ENCODE results near the gene ZNF608. TPM values are rescaled to one million over a fixed set of nuclear protein-coding genes. Genes with fewer than 3 reads are reported as not detected.

ZNF608 gene
- total RNA-seq, 1 donor from 2014 or later = 95.6 TPM

DNA sequence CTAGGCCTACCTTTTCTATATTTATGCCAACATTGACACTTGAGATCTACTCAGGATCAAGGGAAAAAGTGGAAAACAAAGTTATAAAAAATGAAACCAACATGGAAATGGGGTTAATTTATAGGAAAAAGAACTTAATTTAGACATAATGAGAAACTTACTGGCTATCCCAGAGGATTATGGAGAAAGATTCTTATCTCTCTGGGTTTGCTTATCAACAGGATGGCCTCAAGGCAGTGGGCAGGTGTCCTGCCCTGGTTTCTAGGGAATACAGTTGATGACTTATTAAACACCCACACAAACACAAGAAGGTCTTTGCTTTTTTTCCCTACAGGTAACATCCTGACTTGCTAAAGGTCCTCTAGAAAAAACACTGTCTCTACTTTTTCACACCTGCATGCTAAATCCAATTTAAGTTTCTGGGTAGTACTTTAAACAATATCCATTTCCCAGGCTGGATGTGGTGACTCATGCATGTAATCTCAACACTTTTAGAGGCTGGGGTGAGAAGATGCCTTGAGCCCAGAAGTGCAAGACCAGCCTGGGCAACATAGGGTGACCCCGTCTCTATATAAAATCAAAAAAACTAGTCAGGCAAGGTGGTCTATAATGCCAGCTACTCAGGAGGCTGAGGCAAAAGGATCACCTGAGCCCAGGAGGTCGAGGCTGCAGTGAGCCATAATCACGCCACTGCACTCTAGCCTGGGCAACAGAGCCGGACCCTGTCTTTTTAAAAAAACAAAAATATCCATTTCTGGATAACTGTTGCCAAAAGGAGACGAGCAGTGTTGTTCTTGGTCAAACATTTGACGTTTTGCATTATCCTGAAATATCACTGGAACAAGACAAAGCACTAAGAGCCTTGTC is 6.6 kb upstream of the ZNF608 start:
- no peak for DNase-seq

DNA sequence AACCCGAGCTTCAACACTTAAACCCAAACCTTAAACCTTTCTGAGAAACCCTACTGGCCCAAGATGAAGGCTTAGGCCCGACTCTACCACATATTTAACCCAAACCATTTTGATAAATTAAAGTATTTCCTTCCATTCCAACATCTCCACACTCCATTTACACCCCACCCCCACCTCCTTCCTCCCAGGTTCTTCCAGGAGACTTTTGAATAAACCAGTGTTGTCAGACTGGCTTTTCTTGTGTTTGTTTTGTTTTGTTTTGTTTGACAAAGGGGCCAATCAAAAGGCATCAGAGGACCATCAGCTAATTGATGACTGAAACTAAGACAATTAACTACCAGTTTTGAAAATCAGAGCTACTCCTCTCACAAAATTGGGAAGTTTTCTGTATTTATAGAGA is 4.6 kb upstream of the ZNF608 start:
- DNase-seq = no peak

- peak; percentile 80 for DNase-seq
Observed at GRCh38 chr5:124748687-124749594, 2.5 kb upstream of the ZNF608 start.

DNA sequence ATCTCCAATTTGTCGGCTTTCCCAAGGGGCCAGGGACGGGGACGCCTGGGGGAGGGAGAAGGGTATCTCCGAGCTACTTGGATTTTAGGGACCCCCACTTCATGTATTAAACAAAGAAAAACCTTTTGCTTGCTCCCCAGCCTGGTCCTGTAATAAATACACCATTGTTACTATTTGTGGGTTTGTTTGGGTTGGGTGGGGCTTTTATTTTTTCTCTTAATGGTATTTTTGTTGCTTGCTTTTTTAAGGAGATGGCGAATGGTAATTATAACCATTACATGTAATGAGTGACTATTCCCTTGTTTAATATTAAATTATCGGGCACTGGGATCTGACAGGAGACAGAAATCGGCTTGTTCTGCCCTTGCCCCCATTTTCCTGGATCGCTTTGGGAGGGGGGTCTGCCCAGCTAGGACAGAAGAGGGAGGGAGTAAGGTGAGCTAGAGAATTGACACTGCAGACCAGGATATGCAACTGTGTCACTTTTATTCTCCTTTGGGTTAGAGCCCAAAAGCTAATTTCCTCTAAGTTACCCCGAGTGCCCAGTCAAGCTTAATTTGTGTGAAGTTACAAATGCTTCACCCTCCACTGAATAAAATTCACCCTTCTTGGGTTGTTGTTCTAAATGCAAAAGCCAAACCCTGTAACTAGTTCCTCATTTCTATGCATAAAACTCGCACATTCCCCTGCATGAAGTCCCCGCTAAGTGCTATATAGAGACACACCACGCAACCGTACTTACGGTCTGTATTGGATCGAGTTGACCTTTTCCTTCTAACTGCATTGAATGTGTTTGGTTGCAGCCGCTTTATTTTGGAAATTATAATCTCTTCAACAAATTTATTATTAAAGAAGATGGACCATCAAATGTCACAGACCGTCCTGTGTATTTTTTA is 1.6 kb upstream of the ZNF608 start:
- DNase-seq = no peak

GRCh38 chr5:124746916-124747790 is 714 bp upstream of the ZNF608 start:
- DNase-seq = peak; percentile 54

DNA sequence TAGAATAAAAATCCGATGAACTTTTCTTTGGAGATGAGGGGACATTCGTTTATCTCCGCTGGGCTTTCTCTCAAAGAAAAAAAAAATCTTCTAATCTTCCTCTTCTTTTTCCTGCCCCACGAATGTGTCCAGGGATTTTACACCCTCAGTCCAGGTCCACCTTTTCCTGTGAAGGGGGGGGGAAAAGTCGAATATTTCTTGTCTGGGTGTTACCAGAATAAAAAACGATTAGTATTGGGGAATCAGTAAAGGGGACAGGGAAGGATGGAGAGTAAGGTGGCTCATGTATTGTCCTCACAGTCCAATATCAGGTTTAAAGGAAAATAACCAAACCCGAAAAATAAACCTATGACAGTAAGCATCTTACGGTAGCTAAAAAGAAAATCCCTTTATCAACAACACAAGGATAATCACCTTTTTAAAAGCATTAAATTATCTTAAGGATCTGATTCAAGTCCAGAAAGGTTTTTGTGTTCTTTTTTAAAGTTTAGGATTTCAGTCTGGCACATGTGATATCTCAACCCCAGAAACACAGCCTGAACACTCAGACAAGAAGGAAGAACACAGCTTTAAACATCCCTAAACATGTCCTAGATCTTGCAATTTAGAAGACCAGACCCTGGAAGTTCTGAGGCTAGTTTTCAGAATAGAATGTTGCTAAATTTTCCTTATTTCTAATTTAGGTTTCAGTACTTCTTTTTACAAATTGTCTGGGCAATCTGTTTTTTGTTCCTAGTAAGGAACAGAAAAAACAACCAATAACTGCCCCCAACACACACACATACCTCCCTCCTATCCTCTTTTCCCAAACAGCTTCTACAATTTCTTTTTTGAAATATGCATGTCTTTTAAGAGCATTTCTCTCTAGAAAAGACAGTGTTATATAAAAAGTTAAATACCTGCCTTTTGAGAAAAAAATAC is 1.2 kb downstream of the ZNF608 start:
- DNase-seq = no peak

DNA sequence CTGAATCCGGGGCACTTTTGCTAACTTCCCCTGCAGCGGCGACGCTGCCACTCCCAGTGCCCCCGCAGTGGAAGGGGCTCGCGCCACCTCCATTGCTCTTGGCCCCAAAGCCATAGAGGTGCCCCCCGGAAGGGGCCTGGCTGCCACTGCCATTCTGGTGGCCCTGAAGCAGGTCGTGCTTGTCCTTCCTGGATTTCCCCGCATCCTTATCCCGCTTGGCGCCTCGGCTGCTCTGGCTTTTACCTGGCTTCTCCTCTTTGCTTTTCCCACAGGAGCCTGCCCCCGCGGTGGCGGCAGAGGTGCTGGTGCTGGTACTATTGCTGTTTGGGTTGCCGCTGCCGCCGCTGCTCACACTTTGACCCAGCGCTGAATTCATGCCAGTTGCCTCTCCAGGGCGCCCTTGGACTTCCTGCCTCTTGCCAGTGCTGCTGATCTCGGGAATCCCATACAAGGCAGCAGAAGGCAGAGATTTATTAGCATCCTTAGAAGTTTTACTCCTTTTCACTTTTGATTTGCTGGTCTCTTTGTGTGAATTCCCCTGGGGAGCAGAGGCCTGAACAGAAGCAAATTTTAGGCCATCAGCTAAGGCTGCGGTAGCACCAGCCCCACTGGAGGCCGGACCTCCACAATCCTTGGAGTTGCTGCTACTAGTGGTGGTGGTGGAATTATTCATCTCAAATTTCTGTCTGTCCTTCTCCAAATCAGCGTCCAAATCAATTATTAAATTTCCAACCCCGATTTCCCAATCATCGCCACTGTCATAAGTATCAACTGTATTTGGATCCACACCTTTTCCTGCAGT is 2.1 kb downstream of the ZNF608 start:
- DNase-seq = peak; percentile 71

GRCh38 chr5:124743602-124744169 is 2.8 kb downstream of the ZNF608 start:
- DNase-seq = no peak

DNA sequence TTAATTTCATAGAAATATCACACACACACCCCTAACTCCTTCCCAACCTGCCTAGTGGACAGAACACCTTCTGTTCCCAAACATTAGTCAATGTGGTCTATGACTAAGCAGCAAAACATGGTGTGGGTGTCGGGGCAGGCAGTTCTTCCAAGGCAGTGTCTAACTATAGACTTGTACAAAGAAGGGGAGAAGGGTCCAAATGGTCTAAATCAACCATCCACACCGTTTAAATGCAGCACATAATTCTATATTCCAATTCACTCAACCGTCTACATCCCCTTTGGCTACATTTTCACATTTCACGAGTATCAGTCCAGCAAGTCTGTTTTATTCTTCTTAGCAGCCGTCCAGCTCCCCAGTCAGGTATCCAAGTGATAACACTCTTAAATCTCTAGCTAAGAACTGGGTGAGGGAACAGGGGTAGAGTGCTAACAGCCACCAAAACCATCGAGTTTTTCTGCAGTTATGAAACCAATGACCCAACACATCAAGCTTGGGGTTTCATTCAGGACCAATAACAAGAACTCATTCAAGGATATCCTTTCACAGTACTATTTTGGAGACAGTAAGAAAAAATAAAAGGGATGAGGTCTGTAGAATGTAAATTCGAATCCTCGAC is 3.3 kb downstream of the ZNF608 start:
- DNase-seq = no peak

- no peak for DNase-seq
Observed at GRCh38 chr5:124742521-124742920, 3.9 kb downstream of the ZNF608 start.

GRCh38 chr5:124741711-124742496 is 4.5 kb downstream of the ZNF608 start:
- DNase-seq = no peak

- no peak for DNase-seq
Observed at GRCh38 chr5:124740991-124741583, 5.4 kb downstream of the ZNF608 start.

DNA sequence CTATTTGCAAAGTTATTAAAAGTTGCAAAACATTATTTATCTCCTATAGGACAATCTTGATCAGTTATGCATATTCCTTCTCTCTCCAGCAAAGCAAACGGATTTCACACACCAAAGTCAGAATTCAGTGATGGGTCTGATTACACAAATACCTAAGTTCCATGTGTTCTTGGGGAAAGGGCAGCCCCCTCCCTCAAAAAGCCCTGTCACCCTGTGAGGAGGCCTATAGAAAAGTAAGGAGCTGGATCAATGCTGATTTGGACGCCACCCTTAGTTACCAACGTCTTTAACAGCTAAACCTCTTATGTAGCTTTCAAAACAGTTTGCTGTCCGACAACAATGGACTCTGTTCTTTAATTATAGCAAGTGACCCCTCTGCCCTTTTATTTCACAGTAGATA is 6.4 kb downstream of the ZNF608 start:
- no peak for DNase-seq

DNA sequence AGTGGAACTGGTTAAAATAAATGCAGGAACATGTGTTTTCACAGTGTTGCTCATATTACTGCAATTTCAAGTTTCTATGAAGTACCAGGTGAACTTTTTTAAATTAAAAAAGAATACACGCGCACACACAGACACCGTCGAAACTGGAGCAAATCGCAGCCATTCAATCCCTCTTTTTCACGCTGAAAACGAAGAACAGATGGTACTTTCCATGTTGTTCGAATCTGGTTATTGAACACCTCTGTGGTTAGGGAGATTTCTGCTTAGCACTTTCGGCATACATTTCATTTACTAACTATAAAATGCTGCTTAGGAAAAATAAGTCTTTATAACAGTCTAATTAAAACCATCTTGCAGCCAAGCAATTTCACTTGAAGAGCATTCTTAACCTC is 6.8 kb downstream of the ZNF608 start:
- DNase-seq = no peak

- DNase-seq = no peak
Observed at GRCh38 chr5:124738681-124739633, 7.5 kb downstream of the ZNF608 start.

DNA sequence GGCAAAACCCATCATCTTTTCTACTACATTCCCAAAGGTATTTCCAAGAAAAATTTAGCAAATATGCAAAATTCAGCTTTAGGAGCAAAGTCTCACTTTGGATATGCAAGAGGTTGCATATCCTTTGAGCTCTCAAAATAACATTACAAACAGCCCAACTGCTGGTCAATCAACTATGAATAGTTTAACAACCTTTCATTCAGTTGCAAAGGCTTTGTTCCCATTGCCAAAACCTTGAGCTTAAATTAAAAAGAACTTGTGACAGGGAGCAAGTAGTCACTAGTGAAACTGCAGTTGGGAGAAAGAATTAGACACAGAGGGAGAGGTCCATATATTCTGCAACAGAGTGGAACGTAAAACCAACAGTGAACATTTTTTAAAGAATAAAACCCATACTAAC is 8.8 kb downstream of the ZNF608 start:
- no peak for DNase-seq
